Measurements from ENCODE around the gene VPS16. TPM values are rescaled to one million over a fixed set of nuclear protein-coding genes. Genes with fewer than 3 reads are reported as not detected.
A peak's percentile ranks its signal among the peaks of the same experiment; 100 is the strongest.

The VPS16 gene
- polyA plus RNA-seq, 2 of the 4 experiments (the other 2 are of a cell fraction): 33.0 to 37.5 TPM

DNA sequence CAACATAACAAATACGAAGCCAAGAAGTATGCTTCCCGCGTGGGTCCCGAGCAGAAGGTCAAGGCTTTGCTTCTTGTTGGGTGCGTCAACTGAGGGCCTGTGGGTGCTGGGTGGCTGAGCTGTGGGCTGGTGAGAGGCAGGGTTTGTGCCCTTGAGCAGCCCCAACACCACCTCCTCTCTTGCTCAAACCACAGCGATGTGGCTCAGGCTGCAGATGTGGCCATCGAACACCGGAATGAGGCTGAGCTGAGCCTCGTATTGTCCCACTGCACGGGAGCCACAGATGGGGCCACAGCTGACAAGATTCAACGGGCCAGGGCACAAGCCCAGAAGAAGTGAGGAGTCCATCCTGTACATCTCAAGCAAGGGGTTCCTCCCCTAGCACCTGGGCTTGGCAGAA lies 25.7 kb downstream of the VPS16 start:
- H3K9me3 ChIP-seq: no peaks in the 10 kb centered on the region
- H3K4me3 ChIP-seq: no peak overlapping the region
- DNase-seq (ENCODE audit: low read depth in 1 of 2, low spot score in 1 of 2): no peak
- 92% methylated on average over 11 of the region's 11 CpGs for WGBS (ENCODE audit: missing lambda C conversion rate)
- TF ChIP-seq BHLHE40 (IDR thresholded peaks at IDR 0.05; ENCODE audit: low read depth, low read length): no peak
- TF ChIP-seq, protein P1, sequence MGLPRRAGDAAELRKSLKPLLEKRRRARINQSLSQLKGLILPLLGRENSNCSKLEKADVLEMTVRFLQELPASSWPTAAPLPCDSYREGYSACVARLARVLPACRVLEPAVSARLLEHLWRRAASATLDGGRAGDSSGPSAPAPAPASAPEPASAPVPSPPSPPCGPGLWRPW (IDR thresholded peaks at IDR 0.05): no peak
- TF ChIP-seq, protein P2, sequence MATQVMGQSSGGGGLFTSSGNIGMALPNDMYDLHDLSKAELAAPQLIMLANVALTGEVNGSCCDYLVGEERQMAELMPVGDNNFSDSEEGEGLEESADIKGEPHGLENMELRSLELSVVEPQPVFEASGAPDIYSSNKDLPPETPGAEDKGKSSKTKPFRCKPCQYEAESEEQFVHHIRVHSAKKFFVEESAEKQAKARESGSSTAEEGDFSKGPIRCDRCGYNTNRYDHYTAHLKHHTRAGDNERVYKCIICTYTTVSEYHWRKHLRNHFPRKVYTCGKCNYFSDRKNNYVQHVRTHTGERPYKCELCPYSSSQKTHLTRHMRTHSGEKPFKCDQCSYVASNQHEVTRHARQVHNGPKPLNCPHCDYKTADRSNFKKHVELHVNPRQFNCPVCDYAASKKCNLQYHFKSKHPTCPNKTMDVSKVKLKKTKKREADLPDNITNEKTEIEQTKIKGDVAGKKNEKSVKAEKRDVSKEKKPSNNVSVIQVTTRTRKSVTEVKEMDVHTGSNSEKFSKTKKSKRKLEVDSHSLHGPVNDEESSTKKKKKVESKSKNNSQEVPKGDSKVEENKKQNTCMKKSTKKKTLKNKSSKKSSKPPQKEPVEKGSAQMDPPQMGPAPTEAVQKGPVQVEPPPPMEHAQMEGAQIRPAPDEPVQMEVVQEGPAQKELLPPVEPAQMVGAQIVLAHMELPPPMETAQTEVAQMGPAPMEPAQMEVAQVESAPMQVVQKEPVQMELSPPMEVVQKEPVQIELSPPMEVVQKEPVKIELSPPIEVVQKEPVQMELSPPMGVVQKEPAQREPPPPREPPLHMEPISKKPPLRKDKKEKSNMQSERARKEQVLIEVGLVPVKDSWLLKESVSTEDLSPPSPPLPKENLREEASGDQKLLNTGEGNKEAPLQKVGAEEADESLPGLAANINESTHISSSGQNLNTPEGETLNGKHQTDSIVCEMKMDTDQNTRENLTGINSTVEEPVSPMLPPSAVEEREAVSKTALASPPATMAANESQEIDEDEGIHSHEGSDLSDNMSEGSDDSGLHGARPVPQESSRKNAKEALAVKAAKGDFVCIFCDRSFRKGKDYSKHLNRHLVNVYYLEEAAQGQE (IDR thresholded peaks at IDR 0.05): no peak
- ChIA-PET POLR2A (no interaction called here), CTCF (interaction anchor here (0.6 to 2.9 kb wide), 5 partner anchors 11 to 113 kb away, joined by 3 to 21 read pairs (median 4); no protein-coding TSS in a partner anchor)
- no peak for ATAC-seq
- H3K4me1 ChIP-seq: peaks cover 21% of the 10 kb centered on the region
- no peak for FAIRE-seq
- no peak overlapping the region for H3K4me2 ChIP-seq
- H3K27ac ChIP-seq: no peak overlapping the region

DNA sequence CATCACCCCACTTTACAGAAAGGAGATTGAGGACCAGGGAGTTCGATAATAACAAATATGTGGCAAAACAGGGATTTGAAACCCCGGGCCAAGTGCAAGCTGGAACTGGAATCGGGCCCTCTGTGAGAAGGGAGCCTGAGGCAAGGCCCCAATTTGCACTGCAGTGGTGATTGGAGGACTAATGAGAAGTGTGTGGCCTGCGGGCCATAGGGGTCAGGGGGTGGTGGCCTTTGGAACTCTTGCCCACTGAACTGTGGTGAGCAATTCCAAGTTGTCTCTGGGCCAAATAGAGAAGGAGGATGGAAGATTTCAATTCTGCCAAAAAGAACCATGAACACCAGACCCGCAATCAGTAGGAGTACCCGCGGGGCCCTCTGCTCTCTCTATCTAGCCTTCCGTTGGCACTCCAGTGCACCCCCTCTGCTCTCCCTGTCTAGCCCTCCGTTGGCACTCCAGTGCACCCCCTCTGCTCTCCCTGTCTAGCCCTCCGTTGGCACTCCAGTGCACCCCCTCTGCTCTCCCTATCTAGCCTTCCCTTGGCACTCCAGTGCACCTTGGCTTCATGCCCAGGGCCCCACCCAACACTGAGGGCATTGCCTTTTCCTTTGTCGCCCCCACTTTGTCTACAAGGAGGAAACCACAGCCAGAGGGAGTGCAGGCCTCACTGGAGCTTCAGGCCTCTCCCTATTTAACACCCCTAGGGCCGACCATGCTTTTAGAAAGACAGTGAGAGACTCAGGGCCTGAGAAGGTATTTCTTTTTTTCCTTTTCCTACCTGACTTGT lies 26.7 kb downstream of the VPS16 start:
- no peak overlapping the region for H3K4me2 ChIP-seq
- 88% methylated on average over 12 of the region's 12 CpGs for WGBS (ENCODE audit: missing lambda C conversion rate)
- TF ChIP-seq CHD2 (IDR thresholded peaks at IDR 0.05; ENCODE audit: low read length, partially characterized antibody): no peak
- ATAC-seq (no peak), FAIRE-seq (no peak), DNase-seq (ENCODE audit: low read depth in 1 of 2, low spot score in 1 of 2) (no peak)
- H3K9me3 ChIP-seq: no peaks in the 10 kb centered on the region
- H3K4me3 ChIP-seq: no peak overlapping the region
- no peak overlapping the region for H3K27ac ChIP-seq
- POLR2A ChIA-PET: no interaction called here
- peaks cover 24% of the 10 kb centered on the region for H3K4me1 ChIP-seq
- CTCF ChIA-PET: interaction anchor here (1.3 to 2.5 kb wide), 3 partner anchors 15 to 114 kb away, joined by 3 to 7 read pairs (median 4); no protein-coding TSS in a partner anchor

DNA sequence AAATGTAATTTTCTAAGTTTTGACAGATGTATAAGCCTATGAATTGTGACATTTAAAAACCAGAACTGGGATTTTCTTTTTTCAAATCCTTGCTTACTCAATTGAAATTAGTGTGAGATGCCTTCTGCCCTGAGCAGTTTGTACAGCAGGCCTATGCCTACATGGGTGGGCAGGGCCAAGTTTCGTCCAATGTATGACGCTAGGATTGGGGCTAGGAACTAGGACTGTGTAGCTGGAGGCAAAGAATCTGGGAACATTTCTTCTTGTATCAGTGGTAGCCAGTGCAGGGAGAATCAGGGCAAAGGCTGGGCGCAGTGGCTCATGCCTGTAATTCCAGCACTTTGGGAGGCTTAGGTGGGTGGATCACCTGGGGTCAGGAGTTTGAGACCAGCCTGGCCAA lies 28.8 kb downstream of the VPS16 start:
- no peak for ATAC-seq
- H3K27ac ChIP-seq: no peak overlapping the region
- no peak overlapping the region for H3K4me3 ChIP-seq
- FAIRE-seq: no peak
- H3K4me1 ChIP-seq: peaks cover 26% of the 10 kb centered on the region
- CTCF ChIA-PET: interaction anchor here (2.1 to 2.4 kb wide), 2 partner anchors 14 to 131 kb away, joined by 5 to 9 read pairs; no protein-coding TSS in a partner anchor
- POLR2A ChIA-PET: no interaction called here
- no peak for DNase-seq (ENCODE audit: low read depth in 1 of 2, low spot score in 1 of 2)
- H3K9me3 ChIP-seq: no peaks in the 10 kb centered on the region
- no peak for TF ChIP-seq EP300 (IDR thresholded peaks at IDR 0.05)
- no peak for TF ChIP-seq JUN (IDR thresholded peaks at IDR 0.05)
- TF ChIP-seq, protein P3, sequence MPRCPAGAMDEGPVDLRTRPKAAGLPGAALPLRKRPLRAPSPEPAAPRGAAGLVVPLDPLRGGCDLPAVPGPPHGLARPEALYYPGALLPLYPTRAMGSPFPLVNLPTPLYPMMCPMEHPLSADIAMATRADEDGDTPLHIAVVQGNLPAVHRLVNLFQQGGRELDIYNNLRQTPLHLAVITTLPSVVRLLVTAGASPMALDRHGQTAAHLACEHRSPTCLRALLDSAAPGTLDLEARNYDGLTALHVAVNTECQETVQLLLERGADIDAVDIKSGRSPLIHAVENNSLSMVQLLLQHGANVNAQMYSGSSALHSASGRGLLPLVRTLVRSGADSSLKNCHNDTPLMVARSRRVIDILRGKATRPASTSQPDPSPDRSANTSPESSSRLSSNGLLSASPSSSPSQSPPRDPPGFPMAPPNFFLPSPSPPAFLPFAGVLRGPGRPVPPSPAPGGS (IDR thresholded peaks at IDR 0.05): no peak
- no peak for TF ChIP-seq ZSCAN20 (CRISPR knock-in tag; IDR thresholded peaks at IDR 0.05)
- H3K4me2 ChIP-seq: no peak overlapping the region
- 90% methylated on average over 3 of the region's 3 CpGs for WGBS (ENCODE audit: missing lambda C conversion rate)

DNA sequence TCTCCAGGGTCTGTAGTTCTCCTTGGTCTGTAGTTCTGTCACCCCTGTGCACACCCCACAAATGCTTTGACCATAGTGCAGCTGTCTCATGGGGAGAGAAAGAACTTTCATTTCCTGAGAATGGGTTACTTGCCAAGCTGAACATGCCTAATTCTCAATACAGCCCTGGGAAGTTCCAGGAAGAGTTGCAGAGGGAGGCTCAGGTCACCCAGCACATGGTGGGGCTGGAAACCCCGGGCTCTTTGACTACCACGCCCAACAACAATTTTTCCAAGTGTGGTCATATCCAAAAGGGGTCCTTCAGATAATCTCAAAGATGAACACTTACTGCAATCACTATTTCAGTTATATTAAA lies 30.5 kb downstream of the VPS16 start:
- TF ChIP-seq POLR2A (IDR thresholded peaks at IDR 0.05; ENCODE audit: low read length) (no peak), MAZ (IDR thresholded peaks at IDR 0.05; ENCODE audit: borderline replicate concordance, low read depth, low read length) (no peak), ZC3H11A (IDR thresholded peaks at IDR 0.05) (no peak), JUNB (IDR thresholded peaks at IDR 0.05) (no peak), ZSCAN20 (CRISPR knock-in tag; IDR thresholded peaks at IDR 0.05) (no peak), RCOR1 (IDR thresholded peaks at IDR 0.05; ENCODE audit: low read depth, low read length) (no peak)
- TF ChIP-seq, protein P4, sequence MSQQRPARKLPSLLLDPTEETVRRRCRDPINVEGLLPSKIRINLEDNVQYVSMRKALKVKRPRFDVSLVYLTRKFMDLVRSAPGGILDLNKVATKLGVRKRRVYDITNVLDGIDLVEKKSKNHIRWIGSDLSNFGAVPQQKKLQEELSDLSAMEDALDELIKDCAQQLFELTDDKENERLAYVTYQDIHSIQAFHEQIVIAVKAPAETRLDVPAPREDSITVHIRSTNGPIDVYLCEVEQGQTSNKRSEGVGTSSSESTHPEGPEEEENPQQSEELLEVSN (IDR thresholded peaks at IDR 0.05; ENCODE audit: borderline replicate concordance, low read depth): no peak
- TF ChIP-seq, protein P5, sequence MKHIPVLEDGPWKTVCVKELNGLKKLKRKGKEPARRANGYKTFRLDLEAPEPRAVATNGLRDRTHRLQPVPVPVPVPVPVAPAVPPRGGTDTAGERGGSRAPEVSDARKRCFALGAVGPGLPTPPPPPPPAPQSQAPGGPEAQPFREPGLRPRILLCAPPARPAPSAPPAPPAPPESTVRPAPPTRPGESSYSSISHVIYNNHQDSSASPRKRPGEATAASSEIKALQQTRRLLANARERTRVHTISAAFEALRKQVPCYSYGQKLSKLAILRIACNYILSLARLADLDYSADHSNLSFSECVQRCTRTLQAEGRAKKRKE (CRISPR knock-in tag; IDR thresholded peaks at IDR 0.05; ENCODE audit: low read depth): no peak
- no peak for DNase-seq (ENCODE audit: low read depth in 1 of 2, low spot score in 1 of 2)
- ChIA-PET CTCF (interaction anchor here (1.4 to 2.4 kb wide), 4 partner anchors 15 to 130 kb away, joined by 4 to 9 read pairs (median 5); no protein-coding TSS in a partner anchor), POLR2A (no interaction called here)
- Histone ChIP-seq H3K9me3 (no peaks in the 10 kb centered on the region), H3K4me2 (no peak overlapping the region; the same call in 2 of the 3 replicates), H3K4me3 (no peak overlapping the region), H3K27ac (peak overlapping the region in 1 of 2 experiments; percentile 21; a peak in 2 of 6 replicates), H3K4me1 (peaks cover 33% of the 10 kb centered on the region)
- 58% methylated on average over 2 of the region's 2 CpGs for WGBS (ENCODE audit: missing lambda C conversion rate)
- no peak for ATAC-seq
- FAIRE-seq: no peak

Measured in A549 (cell line).